WTC11 (cell line): ENCODE results near the gene LRRFIP1.

Source experiments
- ETV6 ChIP-seq: sonication (generic); formaldehyde crosslinking; IDR thresholded peaks from 2 replicates; pipeline ENCODE4 v1.8.1; 2022; ENCODE audit warnings: mild to moderate bottlenecking, missing genetic modification reagents
- FOXP1 ChIP-seq: sonication (generic); formaldehyde crosslinking; IDR thresholded peaks from 2 replicates; pipeline ENCODE4 v1.8.0; 2022; ENCODE audit warnings: missing genetic modification reagents, mild to moderate bottlenecking, moderate library complexity, borderline replicate concordance
- GABPB1 ChIP-seq: sonication (generic); formaldehyde crosslinking; IDR thresholded peaks from 2 replicates; pipeline ENCODE4 v1.8.1; 2023; ENCODE audit warnings: mild to moderate bottlenecking, missing genetic modification reagents
- JUN ChIP-seq: sonication (generic); formaldehyde crosslinking; IDR thresholded peaks from 2 replicates; pipeline ENCODE4 v1.8.0; 2023; ENCODE audit warnings: mild to moderate bottlenecking, missing genetic modification reagents
- RELA ChIP-seq: sonication (generic); formaldehyde crosslinking; IDR thresholded peaks from 2 replicates; pipeline ENCODE4 v1.8.1; 2022; ENCODE audit warnings: missing genetic modification reagents, mild to moderate bottlenecking, borderline replicate concordance
- ZNF416 ChIP-seq: fragments of 250-450 bp; sonication (Bioruptor Pico); IDR thresholded peaks from 2 replicates; pipeline ENCODE4 v1.9.0; 2021; ENCODE audit warnings: mild to moderate bottlenecking, inconsistent platforms
- TF ChIP-seq, protein P1 (sequence below): sonication (generic); formaldehyde crosslinking; IDR thresholded peaks from 2 replicates; pipeline ENCODE4 v1.8.1; 2023; ENCODE audit warnings: mild to moderate bottlenecking, missing genetic modification reagents, moderate library complexity
- TF ChIP-seq, protein P2 (sequence below): sonication (generic); formaldehyde crosslinking; IDR thresholded peaks from 2 replicates; pipeline ENCODE4 v1.8.1; 2022; ENCODE audit warnings: missing genetic modification reagents, borderline replicate concordance
- TF ChIP-seq, protein P3 (sequence below): fragments of 200-600 bp; IDR thresholded peaks from 2 replicates; pipeline ENCODE4 v1.8.0; 2022; ENCODE audit warnings: antibody characterized with exemption
- TF ChIP-seq, protein P4 (sequence below): sonication (generic); formaldehyde crosslinking; IDR thresholded peaks from 2 replicates; pipeline ENCODE4 v1.8.0; 2022; ENCODE audit warnings: mild to moderate bottlenecking, missing genetic modification reagents
- TF ChIP-seq, protein P5 (sequence below): sonication (generic); formaldehyde crosslinking; IDR thresholded peaks from 2 replicates; pipeline ENCODE4 v1.8.0; 2022; ENCODE audit warnings: missing genetic modification reagents
- TF ChIP-seq, protein P6 (sequence below): sonication (generic); formaldehyde crosslinking; conservative IDR thresholded peaks from 2 replicates; pipeline ENCODE4 v1.8.1; 2022; ENCODE audit warnings: mild to moderate bottlenecking, missing genetic modification reagents
- TF ChIP-seq, protein P7 (sequence below): sonication (generic); formaldehyde crosslinking; IDR thresholded peaks from 2 replicates; pipeline ENCODE4 v1.8.1; 2023; ENCODE audit warnings: mild to moderate bottlenecking, missing genetic modification reagents, moderate library complexity

DNA sequence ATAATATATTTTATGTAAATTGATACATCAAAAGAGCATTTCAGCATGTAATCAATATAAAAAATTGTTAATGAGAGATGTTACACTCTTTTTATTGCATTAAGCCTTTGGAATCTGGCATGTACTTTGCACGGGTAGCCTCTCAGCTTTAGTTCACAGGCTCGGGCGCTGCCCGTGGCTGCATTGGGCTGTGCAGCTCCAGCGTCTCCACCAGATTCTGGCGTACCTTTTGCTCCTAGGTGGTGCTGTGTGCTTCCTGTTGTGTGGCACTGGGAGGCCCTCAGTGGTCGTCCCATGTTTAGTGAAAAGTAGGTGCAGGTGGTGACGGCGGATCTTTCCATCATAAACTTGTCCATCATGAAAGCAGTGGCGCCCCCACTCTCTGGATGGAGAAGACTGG lies 24.4 kb downstream of the LRRFIP1 start:
- TF ChIP-seq, protein P1, sequence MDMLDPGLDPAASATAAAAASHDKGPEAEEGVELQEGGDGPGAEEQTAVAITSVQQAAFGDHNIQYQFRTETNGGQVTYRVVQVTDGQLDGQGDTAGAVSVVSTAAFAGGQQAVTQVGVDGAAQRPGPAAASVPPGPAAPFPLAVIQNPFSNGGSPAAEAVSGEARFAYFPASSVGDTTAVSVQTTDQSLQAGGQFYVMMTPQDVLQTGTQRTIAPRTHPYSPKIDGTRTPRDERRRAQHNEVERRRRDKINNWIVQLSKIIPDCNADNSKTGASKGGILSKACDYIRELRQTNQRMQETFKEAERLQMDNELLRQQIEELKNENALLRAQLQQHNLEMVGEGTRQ (CRISPR knock-in tag), result no peak
- TF ChIP-seq, protein P2, sequence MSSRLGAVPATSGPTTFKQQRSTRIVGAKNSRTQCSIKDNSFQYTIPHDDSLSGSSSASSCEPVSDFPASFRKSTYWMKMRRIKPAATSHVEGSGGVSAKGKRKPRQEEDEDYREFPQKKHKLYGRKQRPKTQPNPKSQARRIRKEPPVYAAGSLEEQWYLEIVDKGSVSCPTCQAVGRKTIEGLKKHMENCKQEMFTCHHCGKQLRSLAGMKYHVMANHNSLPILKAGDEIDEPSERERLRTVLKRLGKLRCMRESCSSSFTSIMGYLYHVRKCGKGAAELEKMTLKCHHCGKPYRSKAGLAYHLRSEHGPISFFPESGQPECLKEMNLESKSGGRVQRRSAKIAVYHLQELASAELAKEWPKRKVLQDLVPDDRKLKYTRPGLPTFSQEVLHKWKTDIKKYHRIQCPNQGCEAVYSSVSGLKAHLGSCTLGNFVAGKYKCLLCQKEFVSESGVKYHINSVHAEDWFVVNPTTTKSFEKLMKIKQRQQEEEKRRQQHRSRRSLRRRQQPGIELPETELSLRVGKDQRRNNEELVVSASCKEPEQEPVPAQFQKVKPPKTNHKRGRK (CRISPR knock-in tag), result no peak
- TF ChIP-seq, protein P3, sequence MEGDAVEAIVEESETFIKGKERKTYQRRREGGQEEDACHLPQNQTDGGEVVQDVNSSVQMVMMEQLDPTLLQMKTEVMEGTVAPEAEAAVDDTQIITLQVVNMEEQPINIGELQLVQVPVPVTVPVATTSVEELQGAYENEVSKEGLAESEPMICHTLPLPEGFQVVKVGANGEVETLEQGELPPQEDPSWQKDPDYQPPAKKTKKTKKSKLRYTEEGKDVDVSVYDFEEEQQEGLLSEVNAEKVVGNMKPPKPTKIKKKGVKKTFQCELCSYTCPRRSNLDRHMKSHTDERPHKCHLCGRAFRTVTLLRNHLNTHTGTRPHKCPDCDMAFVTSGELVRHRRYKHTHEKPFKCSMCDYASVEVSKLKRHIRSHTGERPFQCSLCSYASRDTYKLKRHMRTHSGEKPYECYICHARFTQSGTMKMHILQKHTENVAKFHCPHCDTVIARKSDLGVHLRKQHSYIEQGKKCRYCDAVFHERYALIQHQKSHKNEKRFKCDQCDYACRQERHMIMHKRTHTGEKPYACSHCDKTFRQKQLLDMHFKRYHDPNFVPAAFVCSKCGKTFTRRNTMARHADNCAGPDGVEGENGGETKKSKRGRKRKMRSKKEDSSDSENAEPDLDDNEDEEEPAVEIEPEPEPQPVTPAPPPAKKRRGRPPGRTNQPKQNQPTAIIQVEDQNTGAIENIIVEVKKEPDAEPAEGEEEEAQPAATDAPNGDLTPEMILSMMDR, result no peak
- TF ChIP-seq RELA (no peak), JUN (no peak), ETV6 (CRISPR knock-in tag) (no peak), GABPB1 (CRISPR knock-in tag) (no peak), FOXP1 (CRISPR knock-in tag) (no peak), ZNF416 (CRISPR knock-in tag) (no peak)
- TF ChIP-seq, protein P4, sequence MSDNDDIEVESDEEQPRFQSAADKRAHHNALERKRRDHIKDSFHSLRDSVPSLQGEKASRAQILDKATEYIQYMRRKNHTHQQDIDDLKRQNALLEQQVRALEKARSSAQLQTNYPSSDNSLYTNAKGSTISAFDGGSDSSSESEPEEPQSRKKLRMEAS (CRISPR knock-in tag), result no peak
- TF ChIP-seq, protein P5, sequence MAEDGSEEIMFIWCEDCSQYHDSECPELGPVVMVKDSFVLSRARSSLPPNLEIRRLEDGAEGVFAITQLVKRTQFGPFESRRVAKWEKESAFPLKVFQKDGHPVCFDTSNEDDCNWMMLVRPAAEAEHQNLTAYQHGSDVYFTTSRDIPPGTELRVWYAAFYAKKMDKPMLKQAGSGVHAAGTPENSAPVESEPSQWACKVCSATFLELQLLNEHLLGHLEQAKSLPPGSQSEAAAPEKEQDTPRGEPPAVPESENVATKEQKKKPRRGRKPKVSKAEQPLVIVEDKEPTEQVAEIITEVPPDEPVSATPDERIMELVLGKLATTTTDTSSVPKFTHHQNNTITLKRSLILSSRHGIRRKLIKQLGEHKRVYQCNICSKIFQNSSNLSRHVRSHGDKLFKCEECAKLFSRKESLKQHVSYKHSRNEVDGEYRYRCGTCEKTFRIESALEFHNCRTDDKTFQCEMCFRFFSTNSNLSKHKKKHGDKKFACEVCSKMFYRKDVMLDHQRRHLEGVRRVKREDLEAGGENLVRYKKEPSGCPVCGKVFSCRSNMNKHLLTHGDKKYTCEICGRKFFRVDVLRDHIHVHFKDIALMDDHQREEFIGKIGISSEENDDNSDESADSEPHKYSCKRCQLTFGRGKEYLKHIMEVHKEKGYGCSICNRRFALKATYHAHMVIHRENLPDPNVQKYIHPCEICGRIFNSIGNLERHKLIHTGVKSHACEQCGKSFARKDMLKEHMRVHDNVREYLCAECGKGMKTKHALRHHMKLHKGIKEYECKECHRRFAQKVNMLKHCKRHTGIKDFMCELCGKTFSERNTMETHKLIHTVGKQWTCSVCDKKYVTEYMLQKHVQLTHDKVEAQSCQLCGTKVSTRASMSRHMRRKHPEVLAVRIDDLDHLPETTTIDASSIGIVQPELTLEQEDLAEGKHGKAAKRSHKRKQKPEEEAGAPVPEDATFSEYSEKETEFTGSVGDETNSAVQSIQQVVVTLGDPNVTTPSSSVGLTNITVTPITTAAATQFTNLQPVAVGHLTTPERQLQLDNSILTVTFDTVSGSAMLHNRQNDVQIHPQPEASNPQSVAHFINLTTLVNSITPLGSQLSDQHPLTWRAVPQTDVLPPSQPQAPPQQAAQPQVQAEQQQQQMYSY (CRISPR knock-in tag), result no peak
- TF ChIP-seq, protein P6, sequence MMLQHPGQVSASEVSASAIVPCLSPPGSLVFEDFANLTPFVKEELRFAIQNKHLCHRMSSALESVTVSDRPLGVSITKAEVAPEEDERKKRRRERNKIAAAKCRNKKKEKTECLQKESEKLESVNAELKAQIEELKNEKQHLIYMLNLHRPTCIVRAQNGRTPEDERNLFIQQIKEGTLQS (CRISPR knock-in tag), result no peak
- TF ChIP-seq, protein P7, sequence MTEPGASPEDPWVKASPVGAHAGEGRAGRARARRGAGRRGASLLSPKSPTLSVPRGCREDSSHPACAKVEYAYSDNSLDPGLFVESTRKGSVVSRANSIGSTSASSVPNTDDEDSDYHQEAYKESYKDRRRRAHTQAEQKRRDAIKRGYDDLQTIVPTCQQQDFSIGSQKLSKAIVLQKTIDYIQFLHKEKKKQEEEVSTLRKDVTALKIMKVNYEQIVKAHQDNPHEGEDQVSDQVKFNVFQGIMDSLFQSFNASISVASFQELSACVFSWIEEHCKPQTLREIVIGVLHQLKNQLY (CRISPR knock-in tag), result no peak
